ENCODE data around the gene POLN. TPM values are rescaled to one million over a fixed set of nuclear protein-coding genes. Genes with fewer than 3 reads are reported as not detected.

POLN gene
- total RNA-seq, 1 donor from 2014 or later = 2.2 TPM

- Histone ChIP-seq H3K9me3 (no peaks in the 10 kb centered on the region), H3K27ac (no peak overlapping the region), H3K36me3 (no peaks in the 10 kb centered on the region), H3K4me3 (no peak overlapping the region), H3K27me3 (ENCODE audit: low read depth) (peaks cover 16% of the 10 kb centered on the region), H3K4me1 (no peaks in the 10 kb centered on the region)
- intact Hi-C loops (cut with DNase I) = no loop called here
- TF ChIP-seq, protein P1, sequence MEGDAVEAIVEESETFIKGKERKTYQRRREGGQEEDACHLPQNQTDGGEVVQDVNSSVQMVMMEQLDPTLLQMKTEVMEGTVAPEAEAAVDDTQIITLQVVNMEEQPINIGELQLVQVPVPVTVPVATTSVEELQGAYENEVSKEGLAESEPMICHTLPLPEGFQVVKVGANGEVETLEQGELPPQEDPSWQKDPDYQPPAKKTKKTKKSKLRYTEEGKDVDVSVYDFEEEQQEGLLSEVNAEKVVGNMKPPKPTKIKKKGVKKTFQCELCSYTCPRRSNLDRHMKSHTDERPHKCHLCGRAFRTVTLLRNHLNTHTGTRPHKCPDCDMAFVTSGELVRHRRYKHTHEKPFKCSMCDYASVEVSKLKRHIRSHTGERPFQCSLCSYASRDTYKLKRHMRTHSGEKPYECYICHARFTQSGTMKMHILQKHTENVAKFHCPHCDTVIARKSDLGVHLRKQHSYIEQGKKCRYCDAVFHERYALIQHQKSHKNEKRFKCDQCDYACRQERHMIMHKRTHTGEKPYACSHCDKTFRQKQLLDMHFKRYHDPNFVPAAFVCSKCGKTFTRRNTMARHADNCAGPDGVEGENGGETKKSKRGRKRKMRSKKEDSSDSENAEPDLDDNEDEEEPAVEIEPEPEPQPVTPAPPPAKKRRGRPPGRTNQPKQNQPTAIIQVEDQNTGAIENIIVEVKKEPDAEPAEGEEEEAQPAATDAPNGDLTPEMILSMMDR (IDR thresholded peaks at IDR 0.05) = no peak
- DNase-seq = no peak
- ATAC-seq = no peak
These were observed 216.1 kb downstream of the POLN start for GRCh38 chr4:2025817-2026216.

GRCh38 chr4:2024683-2025082, 217.2 kb downstream of the POLN start:
- no peak overlapping the region for H3K4me3 ChIP-seq
- H3K36me3 ChIP-seq = no peaks in the 10 kb centered on the region
- H3K4me1 ChIP-seq = no peaks in the 10 kb centered on the region
- H3K27ac ChIP-seq = no peak overlapping the region
- TF ChIP-seq, protein P1 (IDR thresholded peaks at IDR 0.05) = no peak
- no peak for DNase-seq
- H3K9me3 ChIP-seq = no peaks in the 10 kb centered on the region
- intact Hi-C loops (cut with DNase I) = no loop called here
- no peak for ATAC-seq
- peaks cover 17% of the 10 kb centered on the region for H3K27me3 ChIP-seq (ENCODE audit: low read depth)

Other genes starting within 250 kb of the POLN start
- gene NELFA, start 233.1 kb downstream of the POLN start, total RNA-seq = 22.6 TPM
- gene NAT8L, start 182.8 kb downstream of the POLN start, total RNA-seq = 0.24 TPM
- gene HAUS3, start within 50 bp of the POLN start, total RNA-seq = 12.3 TPM
- gene MXD4, start 20.0 kb upstream of the POLN start, total RNA-seq = 74.3 TPM
- gene ZFYVE28, start 176.5 kb upstream of the POLN start, total RNA-seq = 12.9 TPM
- gene CFAP99, start 176.8 kb upstream of the POLN start, total RNA-seq = 4.3 TPM
- 39.3 TPM for gene RNF4, start 227.0 kb upstream of the POLN start, total RNA-seq